GM12891 (cell line): ENCODE measurements around the gene LILRB5.

Source experiments
- POLR2A ChIP-seq: IDR thresholded peaks from 2 replicates; pipeline ENCODE4 v1.6.1; 2011; ENCODE audit warnings: low read depth, low read length, control low read depth
- SPI1 ChIP-seq: IDR thresholded peaks from 2 replicates; pipeline ENCODE4 v1.6.1; 2011; ENCODE audit warnings: low read depth, low read length, control low read depth

DNA sequence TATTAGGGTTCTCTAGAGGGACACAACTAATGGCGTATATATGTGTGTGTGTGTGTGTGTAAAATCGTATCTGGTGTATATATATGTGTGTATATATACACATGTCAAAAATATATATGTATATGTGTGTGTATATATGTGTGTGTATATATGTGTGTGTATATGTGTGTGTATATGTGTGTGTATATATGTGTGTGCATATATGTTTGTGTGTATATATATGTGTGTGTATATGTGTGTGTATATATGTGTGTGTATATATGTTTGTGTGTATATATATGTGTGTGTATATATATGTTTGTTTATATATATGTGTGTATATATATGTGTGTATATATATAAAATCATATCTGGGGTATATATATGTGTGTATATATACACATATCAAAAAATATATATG is 5.4 kb upstream of the LILRB5 start:
- TF ChIP-seq SPI1 (no peak), POLR2A (no peak)
